Sciatic nerve (tissue), 2 donors: ENCODE measurements around the gene MAF. TPM values are rescaled to one million over a fixed set of nuclear protein-coding genes. Genes with fewer than 3 reads are reported as not detected.
A peak's percentile ranks its signal among the peaks of the same experiment; 100 is the strongest.

Experiments used
- ATAC-seq: fragments of 200-7000 bp; cut with Tn5 transposase; one replicate; pipeline ENCODE4 v1.9.1; 2020; ENCODE audit warnings: mild to moderate bottlenecking, moderate library complexity
- DNase-seq: peaks from one replicate; pipeline ENCODE4 v3.0.0-alpha.2; 2020; ENCODE audit warnings: low spot score
- intact Hi-C: fragments of 100-400 bp; cut with DNase I; formaldehyde crosslinking; loops from one replicate; pipeline ENCODE4 v1.14.2; 2022
- total RNA-seq: library from RNA; stranded (reverse); fragmentation: NEBNext Ultra II Directional; extraction: Animal tissue kit (Norgen Biotek cat#: 25700); gene quantifications from one replicate; pipeline ENCODE4 v1.2.1, GENCODE V29; 2021
- donor health status: DM: no; HTN: no; CAD: no.
- donor health status: DM: no; HTN: no; CAD: no.

The MAF gene
- total RNA-seq, result 168 TPM

DNA sequence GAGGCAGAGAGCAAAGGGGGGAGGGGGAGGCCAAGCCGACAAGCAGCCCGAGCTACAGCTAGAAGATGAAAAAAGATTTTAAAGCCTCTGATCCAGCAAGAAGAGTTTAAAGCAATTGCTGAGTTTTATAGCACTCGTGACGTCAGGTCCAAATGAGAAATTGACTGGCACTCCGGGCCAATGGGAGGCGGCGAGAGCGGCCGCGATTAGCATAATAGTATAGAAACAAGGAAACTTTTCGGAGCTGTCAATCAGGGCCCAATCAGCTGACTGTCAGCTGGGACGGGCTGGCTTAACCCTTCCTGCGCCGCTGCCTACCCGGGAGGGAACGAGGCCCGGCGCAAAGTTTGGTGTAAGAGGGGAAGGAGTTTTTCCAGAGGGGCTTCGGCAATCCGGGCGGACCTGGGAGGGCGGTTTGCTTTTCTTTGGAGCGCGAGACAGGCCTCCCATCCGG, at the start of gene MAF:
MAF (minus strand) TSS at position 100 of the 454 bp plus-strand sequence. CDS start 835 bp downstream, outside the sequence.
- ATAC-seq, result peak; percentile 90
- intact Hi-C loops, result no loop called here
- DNase-seq, result peak; percentile 94

DNA sequence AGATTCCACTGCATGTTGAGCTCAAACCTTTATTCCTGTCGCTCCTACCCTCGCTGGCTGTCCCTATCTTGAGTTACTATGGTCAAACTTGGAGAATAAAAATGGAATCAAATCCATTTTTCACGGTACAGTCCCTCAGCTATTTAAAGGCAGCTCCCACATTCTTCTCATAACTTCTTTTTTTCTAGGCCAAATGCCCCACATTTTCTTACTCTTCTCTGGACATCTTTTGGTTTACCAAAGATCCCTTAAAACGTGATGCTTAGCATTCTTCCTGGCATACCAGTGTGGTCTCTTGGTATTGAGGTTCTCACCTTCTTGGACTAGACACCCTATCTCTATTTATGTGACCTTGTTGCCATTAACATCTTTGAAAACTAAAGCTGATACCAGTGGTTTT, 48.3 kb upstream of the MAF start:
- DNase-seq (no peak), ATAC-seq (no peak)
- intact Hi-C loops, result no loop called here

DNA sequence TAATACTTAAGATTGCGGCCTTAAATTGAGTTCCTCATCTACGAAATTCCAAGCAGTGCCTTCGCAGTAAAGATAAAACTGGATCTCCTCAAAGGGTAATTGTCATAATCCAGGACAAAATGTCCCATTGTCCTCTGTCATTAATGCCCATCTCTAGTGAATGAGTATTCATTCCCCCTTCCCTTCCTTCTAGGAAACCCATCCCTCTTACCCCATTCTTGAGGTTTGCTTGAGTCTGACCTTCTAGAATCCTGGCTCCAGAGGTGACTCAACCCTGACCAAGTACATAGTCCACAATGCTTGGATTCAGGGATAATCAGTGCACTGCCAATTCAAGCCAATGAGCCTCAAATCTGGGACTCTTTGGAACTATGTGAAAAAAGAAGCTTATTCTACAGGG, 47.0 kb upstream of the MAF start:
- DNase-seq (no peak), ATAC-seq (no peak)
- intact Hi-C loops, result no loop called here

DNA sequence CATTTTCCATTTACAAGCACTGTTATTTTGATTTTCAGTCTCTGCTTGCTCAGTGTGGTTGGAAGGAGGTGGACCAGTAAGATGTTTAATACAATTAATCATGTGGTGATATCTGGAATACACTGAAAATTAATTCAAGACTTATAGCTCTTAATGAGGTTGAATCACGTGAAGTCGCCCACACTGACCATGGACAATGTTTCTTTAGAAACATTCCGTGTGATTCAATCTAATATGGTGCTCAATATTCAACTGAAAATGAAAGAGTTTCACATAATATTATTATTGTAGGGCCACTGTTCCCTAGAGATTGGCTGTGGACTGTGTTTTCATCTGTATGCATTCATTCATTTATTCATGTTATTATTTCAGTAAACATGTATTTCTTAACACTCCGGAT, 45.2 kb upstream of the MAF start:
- ATAC-seq (no peak), DNase-seq (no peak)
- intact Hi-C loops, result no loop called here

DNA sequence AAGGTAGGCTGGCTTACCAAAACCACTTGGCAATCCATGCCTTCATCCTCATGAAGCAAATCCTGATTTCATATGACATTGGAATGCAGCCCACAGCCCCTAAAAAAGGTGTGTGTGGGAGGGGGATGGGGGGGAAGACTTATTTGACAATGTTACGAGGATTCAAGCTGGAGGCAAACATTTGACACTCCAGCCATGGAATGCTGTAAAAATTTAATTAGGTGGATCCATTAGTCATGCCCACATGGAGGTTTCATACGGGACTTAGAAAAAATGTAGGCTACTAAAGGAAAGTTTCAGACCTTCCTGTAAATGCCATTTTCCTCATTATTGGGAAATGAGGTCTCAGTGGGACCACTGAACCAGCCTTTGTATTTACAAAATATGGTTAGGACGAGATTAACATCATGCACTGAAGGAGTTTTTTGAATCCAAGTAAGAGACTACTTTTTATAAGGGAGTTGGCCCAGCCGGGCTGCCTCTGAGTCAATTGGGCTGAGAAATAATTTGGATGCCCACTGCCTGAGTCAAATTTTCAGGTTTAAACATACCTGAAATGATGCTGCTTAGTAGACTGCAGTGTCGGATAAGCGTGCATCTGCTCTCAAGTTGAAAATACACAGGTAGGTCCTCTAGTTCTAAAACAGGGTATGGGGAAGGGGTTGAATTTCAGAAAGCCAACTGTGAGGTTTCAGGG, 44.6 kb upstream of the MAF start:
- intact Hi-C loops, result no loop called here
- no peak for DNase-seq
- no peak for ATAC-seq

DNA sequence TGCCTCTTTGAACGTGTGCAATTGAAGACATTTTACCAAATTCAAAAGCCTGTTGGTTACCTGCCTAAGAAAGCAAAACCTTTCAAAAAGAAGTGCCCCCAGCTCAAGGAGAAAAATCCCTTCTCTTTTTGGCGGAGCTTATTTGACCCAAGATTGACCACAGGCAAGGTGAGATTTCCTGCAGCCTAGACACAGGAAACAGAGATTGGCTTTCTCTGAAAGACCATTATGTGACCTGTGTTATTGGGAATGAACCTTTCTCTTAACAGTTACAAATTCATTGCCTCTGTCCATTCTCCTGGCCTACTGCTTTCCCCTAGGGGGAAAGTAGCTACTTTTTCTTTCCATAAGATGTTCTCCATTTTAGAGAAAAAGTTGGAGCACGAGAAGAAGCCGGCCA, 42.1 kb upstream of the MAF start:
- no peak for ATAC-seq
- no peak for DNase-seq
- intact Hi-C loops, result no loop called here

DNA sequence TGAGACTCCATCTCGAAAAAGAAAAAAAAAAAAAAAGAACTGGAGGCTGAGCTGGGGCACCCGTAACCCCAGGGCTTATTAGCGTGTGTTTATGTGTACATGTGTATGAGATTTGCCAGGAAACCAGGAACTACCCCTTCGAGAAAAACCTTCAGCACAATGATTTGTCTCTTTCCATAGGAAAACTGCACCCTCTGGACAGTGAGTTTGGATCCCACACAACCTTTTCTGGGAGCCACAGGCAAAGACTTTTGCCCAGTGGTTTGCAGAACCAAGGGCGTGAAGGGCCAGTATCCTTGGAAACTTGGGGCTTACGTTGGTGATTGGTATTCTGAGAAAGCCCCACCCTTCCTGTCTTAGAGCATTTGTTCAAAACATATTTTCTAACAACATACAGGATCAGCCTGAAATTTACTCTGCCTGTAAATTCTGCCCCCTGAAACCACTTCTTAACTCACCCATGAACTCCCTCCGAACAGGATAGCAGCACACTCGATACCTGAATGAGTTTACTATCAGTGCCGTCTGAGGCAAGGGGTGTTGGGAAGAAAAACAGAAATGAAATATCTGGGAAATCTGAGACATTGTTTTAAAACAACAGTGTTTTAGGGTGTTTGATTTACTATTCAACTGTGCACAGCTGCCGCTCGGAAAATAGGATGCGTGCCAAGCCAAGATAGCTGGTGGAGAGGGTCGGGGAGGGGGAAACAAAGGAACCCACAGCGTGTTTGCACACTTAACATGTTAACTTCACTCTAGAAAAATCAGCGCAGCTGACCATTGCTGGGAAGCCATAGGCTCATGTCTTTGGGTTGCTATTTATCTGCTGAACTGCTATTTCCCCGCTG, 40.2 kb upstream of the MAF start:
- intact Hi-C loops, result no loop called here
- peak; percentile 62 for ATAC-seq
- DNase-seq, result no peak

DNA sequence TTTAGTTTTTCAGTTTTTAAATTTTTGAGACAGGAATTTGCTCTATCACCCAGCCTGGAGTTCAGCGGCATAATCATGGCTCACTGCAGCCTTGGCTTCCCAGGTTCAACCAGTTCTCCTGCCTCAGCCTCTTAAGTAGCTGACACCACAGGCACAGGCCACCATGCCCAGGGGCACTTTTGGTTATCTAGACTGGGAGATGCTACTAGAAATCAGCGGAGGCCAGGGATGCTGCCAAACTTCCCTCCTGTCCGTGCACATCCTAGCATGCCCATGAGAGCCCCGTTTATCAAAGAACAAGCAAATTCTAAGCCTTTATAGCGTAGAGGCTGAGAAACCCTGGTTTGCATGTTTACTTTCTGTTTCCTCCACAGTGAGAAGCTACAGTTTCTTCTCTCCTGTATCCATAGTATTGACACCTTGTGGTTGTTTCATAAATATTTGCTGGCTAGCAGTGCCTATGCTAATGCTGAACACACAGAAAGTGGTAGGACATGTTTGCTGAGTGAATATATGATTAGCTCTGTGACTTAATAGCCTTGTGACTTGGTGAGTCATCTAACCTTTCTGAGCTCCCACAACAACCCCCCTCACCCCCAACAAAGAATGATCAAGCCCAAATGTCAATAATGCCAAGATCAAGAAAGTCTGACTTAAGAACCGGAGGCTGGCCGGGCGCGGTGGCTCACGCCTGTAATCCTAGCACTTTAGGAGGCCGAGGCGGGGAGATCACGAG, 39.2 kb upstream of the MAF start:
- DNase-seq (no peak), ATAC-seq (no peak)
- intact Hi-C loops, result no loop called here

DNA sequence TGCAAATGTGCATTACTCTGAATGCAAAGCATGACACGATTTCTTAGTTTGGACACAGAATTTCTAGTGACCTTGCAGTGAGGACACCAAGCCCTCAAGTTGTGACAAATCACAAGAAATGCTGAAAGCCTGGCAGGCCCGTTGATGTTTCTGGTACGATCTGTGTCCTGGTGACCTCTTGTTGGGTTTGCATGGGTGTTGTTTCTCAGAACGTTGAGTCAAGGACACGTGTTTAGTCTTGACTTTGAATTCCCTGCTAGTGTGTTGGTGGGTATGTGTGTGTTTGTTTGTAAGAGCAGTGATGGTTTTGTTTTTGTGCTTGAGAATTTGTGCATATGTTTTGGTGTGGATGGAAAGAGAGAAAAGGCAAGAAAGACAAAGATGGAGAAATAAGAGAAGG, 37.8 kb upstream of the MAF start:
- no peak for DNase-seq
- intact Hi-C loops, result no loop called here
- no peak for ATAC-seq

DNA sequence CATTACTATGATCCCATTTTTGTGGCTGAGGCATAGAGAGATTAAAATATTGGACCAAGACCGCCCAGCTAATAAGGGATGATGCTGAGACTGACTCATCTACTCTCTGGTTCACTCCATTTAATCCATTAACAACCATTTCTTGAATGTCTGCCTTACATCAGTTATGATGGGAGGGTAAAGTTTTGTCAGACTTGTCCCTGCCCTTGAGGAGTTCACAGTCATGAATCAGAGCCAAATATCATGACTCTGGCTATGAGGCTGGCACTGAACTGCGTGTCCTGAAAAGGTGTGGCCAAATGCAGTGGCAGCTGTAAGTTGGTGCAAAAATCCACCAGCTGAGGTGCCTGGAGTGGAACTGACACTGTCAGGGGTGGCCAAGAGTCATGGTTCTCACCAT, 35.0 kb upstream of the MAF start:
- no peak for ATAC-seq
- intact Hi-C loops, result no loop called here
- no peak for DNase-seq

DNA sequence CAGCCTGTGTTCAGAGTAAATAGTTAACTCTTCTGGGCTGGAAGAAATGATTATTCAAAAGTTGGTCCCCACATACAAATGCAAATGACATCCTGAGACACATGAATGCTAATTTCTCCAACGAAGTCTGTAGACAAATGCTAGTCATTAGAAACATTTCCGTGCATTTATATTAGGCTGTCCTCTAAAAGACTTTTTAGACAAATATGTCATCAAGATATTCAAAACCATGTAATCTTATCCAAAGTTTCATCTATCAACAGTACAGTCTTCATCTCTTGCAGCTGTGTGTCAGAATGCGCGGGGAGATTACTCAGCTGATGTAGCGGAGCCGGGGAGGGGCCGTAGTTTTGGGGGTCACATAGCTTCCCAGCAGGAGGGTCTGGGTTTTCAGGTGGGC, 33.8 kb upstream of the MAF start:
- ATAC-seq (no peak), DNase-seq (no peak)
- intact Hi-C loops, result no loop called here

DNA sequence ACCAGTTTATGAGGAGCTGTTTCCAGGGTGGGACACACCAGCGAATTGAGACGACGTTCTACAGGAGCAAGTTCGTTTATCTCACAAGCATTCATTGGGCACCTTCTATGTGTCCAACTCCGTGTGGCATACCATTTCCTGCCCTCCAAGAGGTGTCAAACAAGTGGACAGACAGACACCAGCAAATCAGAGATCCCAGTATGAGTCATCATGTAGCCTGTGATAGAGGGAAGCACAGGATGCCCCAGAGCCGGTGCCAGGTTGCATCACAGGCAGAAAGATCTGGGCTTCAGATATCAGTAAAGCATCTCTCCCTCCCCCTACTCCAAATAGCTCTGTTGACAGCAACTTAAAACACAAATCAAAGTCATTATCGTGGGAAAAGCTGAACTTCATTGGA, 31.8 kb upstream of the MAF start:
- intact Hi-C loops, result no loop called here
- ATAC-seq (no peak), DNase-seq (no peak)

DNA sequence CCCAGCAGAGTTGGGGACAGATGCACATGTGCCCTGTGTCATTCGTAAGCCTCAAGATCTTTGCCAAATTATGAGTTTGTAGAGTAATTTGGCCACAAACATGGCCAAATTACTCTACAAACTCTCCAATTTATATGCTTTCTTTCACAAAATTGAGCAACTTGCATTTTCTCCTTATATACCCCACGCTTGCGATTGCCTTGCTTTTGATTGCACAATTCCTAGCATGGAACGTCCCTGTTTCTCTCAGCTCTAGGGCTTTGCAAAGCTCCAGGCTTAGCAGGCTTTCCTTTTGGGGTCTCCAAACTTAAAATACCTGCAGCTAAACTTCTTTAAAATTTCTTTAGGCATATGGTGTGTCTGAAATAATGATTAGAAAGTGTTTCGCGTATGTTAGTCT, 28.5 kb upstream of the MAF start:
- DNase-seq (no peak), ATAC-seq (no peak)
- intact Hi-C loops, result no loop called here

DNA sequence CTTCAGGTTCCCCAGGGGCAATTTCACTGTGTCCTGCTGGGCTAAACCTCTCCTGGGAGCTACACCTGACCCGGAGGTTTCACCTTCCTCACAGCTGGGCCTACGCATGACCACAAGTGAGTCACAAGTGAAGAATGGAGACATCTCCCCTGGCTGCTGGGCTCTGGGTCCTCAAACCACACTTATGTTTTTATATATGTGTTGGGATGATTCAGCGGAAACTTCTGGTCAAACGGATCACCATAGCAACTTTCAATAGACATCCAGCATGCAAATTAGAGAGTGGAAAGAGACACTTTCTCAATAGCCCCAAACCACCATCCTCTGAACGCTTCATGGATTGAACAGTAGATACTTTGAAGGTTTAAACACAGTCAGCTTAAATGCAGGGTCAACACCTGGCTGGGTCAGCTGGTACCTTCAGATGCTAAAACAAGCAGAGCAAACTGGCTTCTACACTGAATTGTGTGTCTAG, 28.0 kb upstream of the MAF start:
- intact Hi-C loops, result no loop called here
- no peak for ATAC-seq
- no peak for DNase-seq

DNA sequence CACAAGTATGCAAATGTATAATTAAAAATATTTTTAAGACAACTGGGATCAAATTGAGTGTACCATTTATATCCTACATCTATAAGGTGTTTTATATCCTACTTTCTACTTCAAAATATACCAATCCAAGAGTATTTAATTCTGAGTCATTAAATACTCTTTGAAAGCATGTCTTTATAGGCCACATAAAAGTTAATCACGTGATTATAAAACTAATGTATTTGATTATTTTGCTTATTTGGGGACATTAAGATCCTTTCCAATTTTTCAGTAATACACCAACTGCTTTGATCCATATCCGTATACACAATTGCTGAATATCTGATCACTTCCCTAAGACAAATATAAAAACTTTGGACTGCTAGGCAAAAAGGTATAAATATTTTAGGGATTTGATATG, 26.6 kb upstream of the MAF start:
- DNase-seq, result no peak
- ATAC-seq, result no peak
- intact Hi-C loops, result no loop called here

DNA sequence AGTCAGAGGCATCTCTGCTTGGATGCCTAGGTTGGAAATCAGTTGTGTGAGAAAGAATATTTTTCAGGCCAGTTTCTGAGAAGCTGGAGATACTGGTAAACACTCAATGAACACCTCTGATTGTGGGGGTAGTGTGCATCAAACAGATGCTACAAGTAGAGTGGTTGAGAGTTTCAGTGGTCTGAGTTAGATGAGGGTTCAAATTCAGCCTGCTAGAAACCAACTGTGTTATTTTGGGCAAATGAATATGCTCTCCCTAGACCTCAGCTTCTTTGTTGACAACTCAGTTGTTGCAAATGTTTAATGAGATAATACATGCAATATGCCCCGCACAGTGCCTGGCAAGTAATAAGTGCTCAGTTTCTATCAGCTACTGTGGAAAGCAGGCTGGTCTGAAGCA, 25.2 kb upstream of the MAF start:
- ATAC-seq, result no peak
- DNase-seq, result no peak
- intact Hi-C loops, result no loop called here

DNA sequence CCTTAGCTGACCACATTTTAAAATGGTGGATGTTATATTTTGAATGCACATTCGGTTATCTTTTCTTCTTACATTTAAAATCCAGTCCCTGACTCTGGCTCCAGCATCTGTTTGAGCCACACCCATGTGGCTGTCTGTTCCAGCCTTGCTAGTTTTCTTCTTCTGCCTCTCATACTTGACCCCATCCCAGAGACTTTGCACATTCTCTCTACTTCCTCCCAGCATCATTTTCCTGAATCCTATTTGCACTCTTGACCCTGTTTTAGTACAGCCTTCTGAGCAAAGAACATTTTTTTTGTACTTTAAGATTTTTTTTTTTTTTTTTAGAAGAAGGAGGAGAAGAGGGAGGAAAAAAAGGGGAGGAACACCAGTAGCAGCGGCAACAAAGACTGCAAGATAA, 23.3 kb upstream of the MAF start:
- DNase-seq (no peak), ATAC-seq (no peak)
- intact Hi-C loops, result no loop called here

DNA sequence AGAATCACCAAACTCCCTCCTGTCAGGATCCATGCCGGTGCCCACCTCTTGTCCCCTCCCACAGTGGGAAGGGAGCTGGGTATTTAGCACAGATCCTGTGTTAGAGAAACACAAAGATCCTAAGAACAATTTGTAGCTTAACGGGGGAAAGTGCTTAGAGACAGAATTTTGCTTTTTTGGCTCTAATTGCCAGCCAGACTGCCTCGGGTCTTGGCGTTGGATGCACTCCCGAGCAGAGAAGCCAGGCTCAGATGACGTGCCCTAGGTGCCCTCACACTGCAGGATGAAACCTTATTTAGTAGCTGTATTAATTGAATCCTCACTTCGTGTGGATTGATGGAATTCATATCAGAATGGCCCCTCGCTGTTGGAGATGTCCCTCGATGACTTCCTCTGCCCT, 22.5 kb upstream of the MAF start:
- no peak for ATAC-seq
- DNase-seq, result no peak
- intact Hi-C loops, result no loop called here

DNA sequence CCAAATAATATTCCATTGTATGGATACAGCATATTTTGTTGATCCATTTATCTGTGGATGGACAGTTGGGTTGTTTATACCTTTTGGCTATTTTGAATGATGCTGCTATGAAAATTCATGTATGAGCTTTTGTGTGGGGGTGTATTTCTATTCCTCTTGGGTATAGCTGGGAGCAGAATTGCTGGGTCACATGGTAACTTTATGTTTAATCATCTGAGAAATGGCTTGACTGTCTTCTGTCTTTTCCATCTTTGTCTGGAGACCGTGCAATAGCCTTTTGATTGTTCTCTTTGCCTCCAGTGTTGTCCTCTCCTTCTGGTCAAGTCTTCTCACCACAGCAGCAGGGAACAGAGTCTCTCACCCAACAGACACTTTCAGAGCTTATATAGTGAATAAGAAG, 20.5 kb upstream of the MAF start:
- ATAC-seq (no peak), DNase-seq (no peak)
- intact Hi-C loops, result no loop called here

DNA sequence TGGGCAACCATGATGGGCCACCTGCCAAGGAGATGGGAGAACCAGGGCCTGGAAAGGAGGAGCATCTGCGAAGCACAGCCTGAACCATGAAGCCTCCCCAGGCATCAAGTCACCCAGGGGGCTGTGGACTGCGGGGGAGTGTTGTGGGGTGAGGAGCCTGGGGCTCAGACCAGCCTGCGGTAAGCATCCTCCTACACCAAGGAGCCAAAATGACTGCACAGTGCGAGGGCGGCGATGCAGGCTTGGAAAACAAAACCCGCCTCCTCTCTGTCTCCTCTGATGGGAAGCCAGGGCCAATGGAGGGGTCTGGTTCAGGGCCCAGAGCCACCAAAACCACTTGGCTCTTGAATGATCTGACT, 18.1 kb upstream of the MAF start:
- intact Hi-C loops, result no loop called here
- ATAC-seq (no peak), DNase-seq (no peak)
